Activated CD4-positive, alpha-beta T cell treated with anti-CD3 and anti-CD28 coated beads, Interleukin-2, amount 50 U/mL, for 4 hours (primary cell): ENCODE measurements around the gene P4HA1.
"Not testable (repeated sequence)": the region's sequence is repeated elsewhere in the genome, so short reads cannot be mapped to it uniquely, and the experiment has no call there.

Experiments
- DNase-seq, 2 experiments: peaks; one replicate each; pipeline ENCODE4 v3.0.0-alpha.2; 2020

P4HA1 gene

DNA sequence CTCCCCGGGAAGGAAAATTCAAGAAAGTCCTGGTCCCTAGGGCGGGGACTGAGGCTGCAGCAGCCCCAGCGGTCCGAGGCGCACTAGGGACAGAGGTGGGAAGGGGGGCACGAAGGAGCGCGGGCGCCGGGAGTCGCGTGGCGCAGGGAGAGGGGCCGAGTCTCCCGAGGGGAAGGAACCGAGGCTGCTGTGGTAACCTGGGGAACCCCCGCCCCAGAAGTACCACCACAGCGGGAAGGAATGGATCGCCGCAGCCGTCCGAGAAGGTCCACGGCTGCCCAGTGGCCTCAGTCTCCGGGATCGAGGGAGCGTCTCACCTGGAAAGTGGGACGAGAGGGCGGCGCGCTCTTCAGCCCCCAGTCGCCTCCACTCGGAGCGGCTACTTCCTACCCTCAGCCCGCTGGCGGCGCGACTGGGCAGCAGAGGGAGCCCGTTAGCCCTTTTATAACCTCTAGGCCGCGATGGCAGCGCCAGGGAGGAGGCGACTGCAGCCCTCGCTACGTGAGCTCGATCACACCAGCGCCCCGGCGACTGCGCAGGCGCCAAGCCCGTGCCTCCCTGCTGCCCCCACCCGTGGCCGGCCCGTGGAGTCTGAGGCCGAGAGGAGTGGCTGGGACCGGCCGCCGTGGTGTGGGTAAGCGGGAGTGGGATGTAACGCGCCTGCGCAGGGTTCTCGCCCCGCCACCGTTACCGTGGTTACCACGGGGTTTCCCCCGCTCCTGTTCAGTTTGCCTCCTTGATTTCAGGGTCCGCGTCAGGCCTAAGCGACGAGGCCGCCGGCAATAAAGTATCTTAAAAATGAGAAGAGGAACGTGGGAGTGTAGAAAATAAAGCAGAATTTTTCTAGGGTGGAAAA lies at the start of gene P4HA1:
P4HA1 (minus strand) TSS at position 418 of the 856 bp plus-strand sequence. CDS start 21,983 bp downstream, outside the sequence.
- peak; percentile 96 to 98 for DNase-seq

- DNase-seq = no peak
These were observed 44.9 kb upstream of the P4HA1 start for GRCh38 chr10:73141603-73142002.

GRCh38 chr10:73139251-73139650 lies 42.6 kb upstream of the P4HA1 start:
- DNase-seq = no peak

DNA sequence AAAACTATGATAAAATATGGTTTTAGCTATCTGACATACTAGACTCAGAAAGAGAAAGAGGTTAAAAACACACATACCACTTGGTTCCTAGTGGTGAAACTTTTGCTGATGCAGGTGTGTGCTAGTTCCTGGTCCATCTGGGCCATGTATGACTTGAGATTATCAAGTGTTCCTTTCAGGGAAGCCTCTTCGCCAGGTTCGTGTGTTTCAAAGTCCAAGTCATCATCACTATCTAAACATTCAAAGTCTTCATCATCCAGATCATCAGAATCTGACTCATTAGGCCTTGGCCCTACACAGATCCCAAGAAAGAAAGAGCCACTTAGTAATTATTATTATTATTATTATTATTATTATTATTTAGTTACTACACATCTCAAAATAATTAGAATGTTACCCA lies 40.0 kb upstream of the P4HA1 start:
- DNase-seq = no peak

DNA sequence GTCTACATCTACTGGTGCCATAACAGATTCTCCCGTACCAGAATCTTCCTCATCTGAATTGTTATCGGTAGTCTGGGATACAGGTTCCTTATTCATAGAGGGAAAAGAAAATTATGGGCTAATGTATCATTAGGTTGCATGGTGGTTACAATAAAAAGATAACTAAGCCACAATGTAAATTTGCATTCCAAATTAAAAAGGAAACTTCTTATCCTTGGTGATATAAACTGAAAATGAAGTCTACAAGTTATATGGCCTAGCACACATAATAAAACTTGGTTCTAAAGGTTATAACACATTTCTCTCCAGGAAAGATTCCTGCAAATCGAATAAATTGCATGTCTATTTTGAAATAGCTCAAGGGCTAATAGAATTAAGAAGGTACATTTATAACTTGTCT lies 38.1 kb upstream of the P4HA1 start:
- DNase-seq = no peak

GRCh38 chr10:73131913-73132686 lies 35.4 kb upstream of the P4HA1 start:
- DNase-seq = no peak

GRCh38 chr10:73131301-73131700 lies 34.6 kb upstream of the P4HA1 start:
- no peak for DNase-seq

GRCh38 chr10:73126343-73126742 lies 29.7 kb upstream of the P4HA1 start:
- no peak for DNase-seq

GRCh38 chr10:73119952-73120351 lies 23.3 kb upstream of the P4HA1 start:
- DNase-seq = no peak

- DNase-seq = no peak
These were observed 22.8 kb upstream of the P4HA1 start for GRCh38 chr10:73119457-73119856.

GRCh38 chr10:73117976-73118743 lies 21.5 kb upstream of the P4HA1 start:
- DNase-seq = no peak

- DNase-seq = no peak
These were observed 19.4 kb upstream of the P4HA1 start for GRCh38 chr10:73116017-73116416.

DNA sequence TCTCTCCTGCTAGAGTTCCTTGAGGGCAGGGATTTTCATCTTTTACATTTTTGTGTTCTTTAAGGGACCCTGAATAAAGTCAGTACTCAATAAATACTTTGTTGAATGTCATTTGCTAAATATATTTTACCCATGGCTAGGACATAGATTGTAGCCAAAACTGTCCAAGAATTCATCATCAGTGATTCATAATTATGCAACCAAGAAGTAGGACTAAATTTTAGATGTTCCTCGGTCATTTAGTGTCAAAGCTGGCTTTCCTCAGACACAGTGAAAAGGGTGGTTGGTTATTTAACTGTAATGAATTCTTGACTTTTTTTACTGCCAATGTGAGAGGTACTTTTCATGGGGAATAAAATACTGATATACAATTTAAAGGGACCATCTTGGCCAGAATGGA lies 16.9 kb upstream of the P4HA1 start:
- no peak for DNase-seq

- DNase-seq = not testable (repeated sequence)
These were observed 15.4 kb upstream of the P4HA1 start for GRCh38 chr10:73112032-73112431.

DNA sequence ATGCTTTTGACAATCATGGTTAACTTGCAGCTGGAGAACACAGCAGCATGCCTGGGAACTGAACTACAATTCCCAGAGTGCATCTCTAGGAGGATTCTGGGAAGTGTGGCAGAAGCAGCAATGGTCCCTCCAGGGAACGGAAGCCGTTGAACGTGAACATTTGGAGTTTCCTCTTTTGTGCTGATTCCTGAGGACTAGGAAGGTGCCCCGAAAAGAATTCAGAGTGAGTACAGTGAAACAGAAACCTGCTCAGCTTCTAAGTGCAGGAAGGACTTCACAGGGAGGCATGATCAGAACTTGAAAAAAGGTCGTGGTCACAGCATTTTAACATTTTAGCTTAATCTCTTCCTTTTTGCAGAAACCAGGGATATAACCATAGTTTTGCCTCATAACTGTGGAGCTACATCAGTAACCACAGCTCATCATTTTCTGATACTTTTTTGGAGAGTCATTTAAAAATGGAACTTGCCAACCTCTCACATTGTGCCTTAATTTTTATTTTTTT lies 13.7 kb upstream of the P4HA1 start, which contains the start of gene NUDT13:
NUDT13 (plus strand) TSS at position 111 of the 505 bp plus-strand sequence. CDS start 3,911 bp downstream, outside the sequence.
- peak; percentile 22 to 29 for DNase-seq

- DNase-seq = not testable (repeated sequence)
These were observed 12.6 kb upstream of the P4HA1 start for GRCh38 chr10:73109248-73109652.

DNA sequence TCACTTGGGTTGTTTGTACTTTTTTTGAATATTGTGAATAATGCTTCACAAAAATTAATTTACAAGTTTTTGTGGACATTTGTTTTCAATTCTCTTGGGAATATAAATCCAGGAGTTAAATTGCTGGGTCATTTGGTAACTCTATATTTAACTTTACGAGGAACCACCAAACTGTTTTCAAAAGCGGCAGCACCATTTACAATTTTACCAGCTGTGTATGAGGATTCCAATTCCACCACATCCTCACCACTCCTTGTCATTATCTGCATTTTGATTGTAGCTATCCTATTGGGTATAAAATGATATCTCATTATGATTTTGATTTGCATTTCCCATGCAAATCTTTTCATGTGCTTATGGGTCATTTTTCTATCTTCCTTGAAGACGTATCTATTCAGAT lies 9.6 kb upstream of the P4HA1 start:
- DNase-seq = no peak

DNA sequence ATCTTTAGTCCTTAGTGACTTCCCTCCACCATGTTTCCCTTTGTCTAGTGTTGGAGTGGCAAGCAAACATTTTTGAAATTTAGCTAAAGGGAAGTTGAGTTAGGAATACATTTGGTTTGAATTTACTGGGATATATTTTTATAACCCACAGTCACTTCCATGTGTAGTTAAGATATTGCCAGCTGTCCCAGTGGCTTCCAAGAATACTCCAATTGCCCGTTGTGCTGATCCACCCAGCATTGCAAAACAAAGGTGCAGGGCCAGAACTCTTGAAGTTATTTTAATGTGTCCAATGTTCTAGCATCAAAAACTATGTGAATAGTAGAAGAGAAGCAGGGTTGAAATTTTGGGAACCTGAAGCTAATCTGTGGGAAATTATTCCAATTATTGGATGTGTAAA lies 2.5 kb upstream of the P4HA1 start:
- no peak for DNase-seq

DNA sequence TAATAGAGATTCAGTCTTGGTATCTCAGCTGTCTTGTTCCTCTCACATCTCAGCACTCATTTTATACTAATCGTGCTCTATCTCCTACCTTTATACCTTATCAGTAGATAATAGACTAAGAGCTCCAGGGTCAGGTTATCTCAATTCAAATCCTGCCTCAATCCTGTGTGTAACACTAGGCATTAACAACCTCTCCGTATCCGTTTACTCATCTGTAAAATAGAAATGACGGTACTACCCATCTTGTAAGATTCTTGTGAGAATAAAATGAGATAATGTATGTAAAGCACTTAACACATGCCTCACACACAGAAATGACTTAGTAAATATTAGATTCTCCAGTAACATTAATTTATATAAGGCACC lies 622 bp upstream of the P4HA1 start:
- DNase-seq = no peak

- DNase-seq = peak; percentile 56 to 61
These were observed 621 bp downstream of the P4HA1 start for GRCh38 chr10:73096041-73096448.

- DNase-seq = peak in 1 of 2 experiments; percentile 11
These were observed 1.1 kb downstream of the P4HA1 start for GRCh38 chr10:73095481-73096021.

DNA sequence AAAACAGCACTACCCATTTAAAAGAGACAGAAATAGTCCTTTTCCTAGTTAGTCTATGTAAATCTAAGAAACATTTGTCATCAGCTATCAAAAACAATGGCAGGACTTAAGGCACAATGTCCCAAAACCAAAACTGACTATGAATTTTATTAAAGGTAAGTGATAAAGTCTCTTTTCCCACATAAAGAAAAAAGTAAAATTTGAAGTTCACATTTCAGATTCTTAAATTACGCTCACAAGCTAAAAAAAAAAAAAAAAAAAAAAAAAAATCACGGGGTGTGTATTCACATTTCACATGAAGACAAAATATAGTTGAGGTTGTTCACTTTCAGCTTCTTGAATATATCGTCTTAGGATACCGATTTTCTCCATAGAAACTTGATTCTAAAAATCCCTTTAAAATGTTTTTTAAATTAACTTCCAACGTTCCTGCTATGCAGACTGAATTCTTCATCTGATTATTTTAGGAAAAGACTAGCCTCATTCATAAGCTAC lies 1.6 kb downstream of the P4HA1 start:
- no peak for DNase-seq
